Keratinocyte (primary cell): Measurements from ENCODE around the gene SUGCT. TPM values are rescaled to one million over a fixed set of nuclear protein-coding genes. Genes with fewer than 3 reads are reported as not detected.

Experiments
- DNase-seq: peaks from one replicate; pipeline ENCODE4 v3.0.0-alpha.2; 2011; ENCODE audit warnings: low read depth, missing footprints, low spot score
- FAIRE-seq: peaks from 2 replicates; lab custom pipeline; 2011; peaks lifted over from hg19 to GRCh38; lab: Jason Lieb, UNC
- H2AFZ ChIP-seq: 2 replicates; pipeline ENCODE4 v1.6.0; 2012; ENCODE audit warnings: low read length, control low read depth, inconsistent platforms; ENCODE audit not compliant: control insufficient read depth
- H3K27ac ChIP-seq: 2 replicates; pipeline ENCODE4 v1.5.1; 2011; ENCODE audit warnings: low read length; ENCODE audit not compliant: control insufficient read depth, insufficient read depth
- H3K27me3 ChIP-seq: 3 replicates; pipeline ENCODE4 v1.6.0; 2011; ENCODE audit warnings: low read length; ENCODE audit not compliant: control insufficient read depth, insufficient read depth; ENCODE audit errors: extremely low read depth
- H3K36me3 ChIP-seq, 2 experiments: 2 replicates in 1 of 2; 3 replicates in 1 of 2; pipeline ENCODE4 v1.5.1; 2011; ENCODE audit warnings: low read length in 2 of 2, mild to moderate bottlenecking in 1 of 2; ENCODE audit not compliant: control insufficient read depth in 2 of 2, insufficient read depth in 2 of 2; ENCODE audit errors: extremely low read depth in 1 of 2
- H3K4me1 ChIP-seq: 3 replicates; pipeline ENCODE4 v1.5.1; 2011; ENCODE audit warnings: low read length; ENCODE audit not compliant: control insufficient read depth, insufficient read depth; ENCODE audit errors: extremely low read depth
- H3K4me2 ChIP-seq: 3 replicates; pipeline ENCODE4 v1.6.0; 2011; ENCODE audit warnings: low read depth, low read length; ENCODE audit not compliant: control insufficient read depth, insufficient read depth; ENCODE audit errors: extremely low read depth
- H3K4me3 ChIP-seq, 3 experiments: fragments of 200-600 bp in 1 of 3; sonication (generic) in 1 of 3; 2 replicates in 2 of 3; 3 replicates in 1 of 3; pipeline ENCODE4 v1.5.1; 2011 to 2016; ENCODE audit warnings: low read length in 3 of 3, mild to moderate bottlenecking in 3 of 3, control low read depth in 2 of 3, inconsistent platforms in 1 of 3, low read depth in 1 of 3, mixed read lengths in 1 of 3, mixed run types in 1 of 3, moderate library complexity in 1 of 3; ENCODE audit not compliant: control insufficient read depth in 2 of 3, insufficient read depth in 2 of 3; ENCODE audit errors: extremely low read depth in 1 of 3
- H3K79me2 ChIP-seq: 2 replicates; pipeline ENCODE4 v1.6.0; 2012; ENCODE audit warnings: low read length; ENCODE audit not compliant: control insufficient read depth, insufficient read depth
- H3K9ac ChIP-seq: 3 replicates; pipeline ENCODE4 v1.6.0; 2011; ENCODE audit warnings: low read length; ENCODE audit not compliant: control insufficient read depth, insufficient read depth; ENCODE audit errors: extremely low read depth
- H3K9me1 ChIP-seq: 3 replicates; pipeline ENCODE4 v1.6.0; 2011; ENCODE audit warnings: low read length; ENCODE audit not compliant: control insufficient read depth, insufficient read depth; ENCODE audit errors: extremely low read depth
- H3K9me3 ChIP-seq: 2 replicates; pipeline ENCODE4 v1.5.1; 2012; ENCODE audit warnings: low read depth, low read length; ENCODE audit not compliant: control insufficient read depth
- H4K20me1 ChIP-seq: 3 replicates; pipeline ENCODE4 v1.6.0; 2011; ENCODE audit warnings: low read length; ENCODE audit not compliant: control insufficient read depth, insufficient read depth; ENCODE audit errors: extremely low read depth
- EZH2 ChIP-seq: IDR thresholded peaks from one replicate; pipeline ENCODE4 v1.6.1; 2012; ENCODE audit warnings: inconsistent platforms, mild to moderate bottlenecking, low read length, moderate library complexity
- dilution Hi-C: fragments of 300-500 bp; cut with MboI; formaldehyde crosslinking; loops from one replicate; pipeline ENCODE4 v1.7.0; 2020; ENCODE audit warnings: low sequenced_read_pairs; ENCODE audit not compliant: extremely low pct_ligation_motif_present
- polyA plus RNA-seq, 5 experiments: library from polyadenylated mRNA; depleted of rRNA in 3 of 5; stranded (reverse) in 3 of 5; stranded (forward) in 1 of 5; unstranded in 1 of 5; fragments of >200 nt; gene quantifications; 1 replicate in 1 of 5; 2 replicates in 3 of 5; 3 replicates in 1 of 5; pipeline versions ENCODE4 v1.2.1 to v1.2.3, GENCODE V29; 2011 to 2012; ENCODE audit warnings: missing spikeins in 2 of 5, low read depth in 1 of 5, low replicate concordance in 1 of 5
- TF ChIP-seq, protein P1 (sequence below), 3 experiments: IDR thresholded peaks in 1 of 3; conservative IDR thresholded peaks in 1 of 3; optimal IDR thresholded peaks in 1 of 3; 2 replicates in 2 of 3; 3 replicates in 1 of 3; pipeline versions ENCODE3 to v1.5.1; 2011; ENCODE audit warnings: low read length in 3 of 3, mild to moderate bottlenecking in 3 of 3, moderate library complexity in 2 of 3, control low read depth in 1 of 3, inconsistent platforms in 1 of 3; ENCODE audit not compliant: insufficient read depth in 2 of 3; ENCODE audit errors: extremely low read depth in 1 of 3

SUGCT gene
- polyA plus RNA-seq, 1 donor (not counting 4 experiments of a cell fraction or from before 2014, with no cell fraction given) = 134 TPM

DNA sequence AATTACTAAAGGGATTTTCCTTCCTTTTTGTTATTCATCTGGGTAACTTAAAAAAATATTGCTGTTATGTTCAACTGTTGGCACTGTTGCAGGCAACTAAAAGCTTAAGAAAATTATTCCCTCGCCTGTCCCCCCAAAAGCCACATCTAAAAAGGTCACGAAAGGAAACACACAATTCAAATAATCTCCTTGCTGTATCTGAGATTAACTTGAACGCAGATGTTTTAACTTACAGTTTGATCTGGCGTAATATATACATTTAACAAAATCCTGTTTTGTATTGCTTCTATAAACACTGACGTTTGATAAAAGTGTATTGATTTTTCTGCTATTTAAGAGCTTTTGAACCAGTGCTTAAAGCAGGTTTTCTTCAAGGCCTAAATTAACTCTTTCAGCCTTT is 432.1 kb downstream of the SUGCT start:
- FAIRE-seq = no peak
- TF ChIP-seq, protein P1, sequence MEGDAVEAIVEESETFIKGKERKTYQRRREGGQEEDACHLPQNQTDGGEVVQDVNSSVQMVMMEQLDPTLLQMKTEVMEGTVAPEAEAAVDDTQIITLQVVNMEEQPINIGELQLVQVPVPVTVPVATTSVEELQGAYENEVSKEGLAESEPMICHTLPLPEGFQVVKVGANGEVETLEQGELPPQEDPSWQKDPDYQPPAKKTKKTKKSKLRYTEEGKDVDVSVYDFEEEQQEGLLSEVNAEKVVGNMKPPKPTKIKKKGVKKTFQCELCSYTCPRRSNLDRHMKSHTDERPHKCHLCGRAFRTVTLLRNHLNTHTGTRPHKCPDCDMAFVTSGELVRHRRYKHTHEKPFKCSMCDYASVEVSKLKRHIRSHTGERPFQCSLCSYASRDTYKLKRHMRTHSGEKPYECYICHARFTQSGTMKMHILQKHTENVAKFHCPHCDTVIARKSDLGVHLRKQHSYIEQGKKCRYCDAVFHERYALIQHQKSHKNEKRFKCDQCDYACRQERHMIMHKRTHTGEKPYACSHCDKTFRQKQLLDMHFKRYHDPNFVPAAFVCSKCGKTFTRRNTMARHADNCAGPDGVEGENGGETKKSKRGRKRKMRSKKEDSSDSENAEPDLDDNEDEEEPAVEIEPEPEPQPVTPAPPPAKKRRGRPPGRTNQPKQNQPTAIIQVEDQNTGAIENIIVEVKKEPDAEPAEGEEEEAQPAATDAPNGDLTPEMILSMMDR (optimal IDR thresholded peaks at IDR 0.05 in 1 of 3, IDR thresholded peaks at IDR 0.05 in 1 of 3, conservative IDR thresholded peaks at IDR 0.05 in 1 of 3; ENCODE audit: extremely low read depth in 1 of 3, insufficient read depth in 2 of 3, low read length in 3 of 3) = no peak
- no peak for TF ChIP-seq EZH2
- no peaks in the 10 kb centered on the region for H4K20me1 ChIP-seq
- no peak overlapping the region for H2AFZ ChIP-seq
- peaks cover 2% of the 10 kb centered on the region for H3K4me1 ChIP-seq
- H3K79me2 ChIP-seq = no peaks in the 10 kb centered on the region
- H3K27ac ChIP-seq = no peak overlapping the region
- H3K27me3 ChIP-seq = no peaks in the 10 kb centered on the region
- H3K4me3 ChIP-seq = no peak overlapping the region
- no peaks in the 10 kb centered on the region for H3K36me3 ChIP-seq
- no peaks in the 10 kb centered on the region for H3K9me1 ChIP-seq
- no peak overlapping the region for H3K9ac ChIP-seq
- DNase-seq = no peak
- no peaks in the 10 kb centered on the region for H3K9me3 ChIP-seq
- dilution Hi-C loops = no loop called here
- no peak overlapping the region for H3K4me2 ChIP-seq

DNA sequence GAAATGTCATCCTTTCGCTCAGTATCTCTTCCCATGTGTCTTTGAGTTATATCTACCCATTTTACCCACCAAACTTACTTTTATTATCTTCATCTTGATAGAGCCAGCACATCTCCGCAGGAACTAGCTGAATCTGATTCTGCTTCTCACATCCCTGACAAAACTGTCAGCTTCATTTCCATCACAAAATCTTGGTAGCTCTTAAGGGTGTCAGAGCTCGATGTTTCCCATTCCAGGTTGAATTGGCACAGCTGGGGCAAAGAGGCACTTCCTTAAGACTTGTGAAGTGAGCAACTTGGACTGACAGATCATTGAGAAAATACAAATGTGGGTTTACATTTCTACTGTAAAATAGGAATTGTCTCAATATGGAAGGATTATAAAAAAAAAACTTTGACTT is 434.5 kb downstream of the SUGCT start:
- Histone ChIP-seq H3K4me1 (peaks cover 6% of the 10 kb centered on the region), H3K36me3 (no peaks in the 10 kb centered on the region), H3K27me3 (no peaks in the 10 kb centered on the region), H3K27ac (no peak overlapping the region), H3K4me3 (no peak overlapping the region), H3K79me2 (no peaks in the 10 kb centered on the region), H4K20me1 (no peaks in the 10 kb centered on the region), H3K4me2 (no peak overlapping the region), H3K9me1 (no peaks in the 10 kb centered on the region), H2AFZ (no peak overlapping the region), H3K9me3 (no peaks in the 10 kb centered on the region), H3K9ac (no peak overlapping the region)
- dilution Hi-C loops = no loop called here
- no peak for TF ChIP-seq EZH2
- TF ChIP-seq, protein P1 (optimal IDR thresholded peaks at IDR 0.05 in 1 of 3, IDR thresholded peaks at IDR 0.05 in 1 of 3, conservative IDR thresholded peaks at IDR 0.05 in 1 of 3; ENCODE audit: extremely low read depth in 1 of 3, insufficient read depth in 2 of 3, low read length in 3 of 3) = no peak
- FAIRE-seq (no peak), DNase-seq (no peak)
